Mucosa of rectum (tissue), 2 donors: Measurements from ENCODE around the gene HIRA.
"Not testable (repeated sequence)": the region's sequence is repeated elsewhere in the genome, so short reads cannot be mapped to it uniquely, and the experiment has no call there.

Experiments used
- H3K27ac ChIP-seq, 2 donors: one replicate each; pipeline ENCODE4 v1.7.0; 2013; ENCODE audit warnings: inconsistent platforms in 2 of 2, low read depth in 2 of 2, low read length in 2 of 2
- H3K27me3 ChIP-seq, 2 donors: one replicate each; pipeline ENCODE4 v1.7.0; 2013; ENCODE audit warnings: low read length in 2 of 2; ENCODE audit not compliant: control insufficient read depth in 2 of 2, insufficient read depth in 2 of 2
- H3K36me3 ChIP-seq, 2 donors: one replicate each; pipeline ENCODE4 v1.7.0; 2013; ENCODE audit warnings: low read length in 2 of 2; ENCODE audit not compliant: control insufficient read depth in 2 of 2, insufficient read depth in 2 of 2
- H3K4me1 ChIP-seq, 2 donors: one replicate each; pipeline ENCODE4 v1.7.0; 2013; ENCODE audit warnings: low read length in 2 of 2, mild to moderate bottlenecking in 1 of 2; ENCODE audit not compliant: control insufficient read depth in 2 of 2, insufficient read depth in 2 of 2
- H3K4me3 ChIP-seq, 2 donors: one replicate each; pipeline ENCODE4 v1.7.0; 2013; ENCODE audit warnings: low read length in 2 of 2
- H3K9ac ChIP-seq, 2 donors: one replicate each; pipeline ENCODE4 v1.7.0; 2013; ENCODE audit warnings: low read length in 2 of 2, low read depth in 1 of 2, mild to moderate bottlenecking in 1 of 2
- H3K9me3 ChIP-seq, 2 donors: one replicate each; pipeline ENCODE4 v1.7.0; 2013; ENCODE audit warnings: low read length in 2 of 2; ENCODE audit not compliant: control insufficient read depth in 2 of 2
- donor health status: healthy.
- donor health status: Normal muscosa, but diverticular disease.

HIRA gene

GRCh38 chr22:19317865-19318264, 113.7 kb downstream of the HIRA start:
- no peak overlapping the region for H3K4me3 ChIP-seq
- H3K36me3 ChIP-seq, result no peaks in the 10 kb centered on the region
- H3K27ac ChIP-seq, result no peak overlapping the region
- no peaks in the 10 kb centered on the region for H3K4me1 ChIP-seq
- H3K27me3 ChIP-seq, result no peaks in the 10 kb centered on the region
- H3K9me3 ChIP-seq, result peaks cover 0 to 6% of the 10 kb centered on the region in 2 donors
- no peak overlapping the region for H3K9ac ChIP-seq

DNA sequence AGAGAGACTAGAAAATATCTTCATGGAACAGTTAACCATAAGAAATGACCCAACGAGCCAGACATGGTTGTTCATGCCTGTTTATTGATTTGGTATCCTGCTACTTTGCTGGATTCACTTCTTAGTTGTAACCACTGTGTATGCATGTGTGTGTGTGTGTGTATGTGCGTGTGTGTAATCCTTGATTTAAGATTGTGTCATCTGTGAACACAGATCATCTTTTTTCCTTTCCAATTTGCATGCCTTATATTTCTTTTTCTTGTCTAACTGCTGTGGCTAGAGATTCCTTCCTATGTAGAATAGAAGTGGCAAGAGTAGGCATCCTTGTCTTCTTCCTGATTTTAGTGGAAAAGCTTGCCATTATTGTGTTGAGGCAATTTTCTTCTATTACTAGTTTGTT, 123.7 kb downstream of the HIRA start:
- Histone ChIP-seq H3K4me1 (no peaks in the 10 kb centered on the region), H3K9me3 (no peaks in the 10 kb centered on the region), H3K36me3 (no peaks in the 10 kb centered on the region), H3K4me3 (no peak overlapping the region), H3K9ac (no peak overlapping the region), H3K27me3 (no peaks in the 10 kb centered on the region), H3K27ac (no peak overlapping the region)

DNA sequence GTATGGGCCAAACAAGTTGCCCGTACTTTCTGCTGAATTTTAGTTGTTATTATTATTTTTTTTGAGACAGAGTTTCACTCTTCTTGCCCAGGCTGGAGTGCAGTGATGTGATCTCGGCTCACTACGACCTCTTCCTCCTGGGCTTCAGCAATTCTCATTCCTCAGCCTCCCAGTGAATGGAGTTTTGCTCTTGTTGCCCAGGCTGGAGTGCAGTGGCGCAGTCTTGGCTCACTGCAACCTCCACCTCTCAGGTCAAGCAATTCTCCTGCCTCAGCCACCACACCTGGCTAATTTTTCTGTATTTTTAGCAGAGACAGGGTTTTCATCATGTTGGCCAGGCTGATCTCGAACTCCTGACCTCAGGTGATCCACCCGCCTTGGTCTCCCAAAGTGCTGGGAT, 125.0 kb downstream of the HIRA start:
- not testable (repeated sequence) for H3K27me3 ChIP-seq, H3K36me3 ChIP-seq, H3K9me3 ChIP-seq, H3K9ac ChIP-seq, H3K4me1 ChIP-seq, H3K27ac ChIP-seq, H3K4me3 ChIP-seq

GRCh38 chr22:19304547-19304946, 127.0 kb downstream of the HIRA start:
- no peaks in the 10 kb centered on the region for H3K27me3 ChIP-seq
- H3K36me3 ChIP-seq, result no peaks in the 10 kb centered on the region
- H3K9me3 ChIP-seq, result no peaks in the 10 kb centered on the region
- no peak overlapping the region for H3K4me3 ChIP-seq
- H3K27ac ChIP-seq, result no peak overlapping the region
- H3K4me1 ChIP-seq, result no peaks in the 10 kb centered on the region
- H3K9ac ChIP-seq, result no peak overlapping the region

- Histone ChIP-seq H3K36me3 (no peaks in the 10 kb centered on the region), H3K9ac (no peak overlapping the region), H3K9me3 (no peaks in the 10 kb centered on the region), H3K27me3 (no peaks in the 10 kb centered on the region), H3K27ac (no peak overlapping the region), H3K4me1 (no peaks in the 10 kb centered on the region), H3K4me3 (no peak overlapping the region)
Observed at GRCh38 chr22:19303785-19304184, 127.7 kb downstream of the HIRA start.

DNA sequence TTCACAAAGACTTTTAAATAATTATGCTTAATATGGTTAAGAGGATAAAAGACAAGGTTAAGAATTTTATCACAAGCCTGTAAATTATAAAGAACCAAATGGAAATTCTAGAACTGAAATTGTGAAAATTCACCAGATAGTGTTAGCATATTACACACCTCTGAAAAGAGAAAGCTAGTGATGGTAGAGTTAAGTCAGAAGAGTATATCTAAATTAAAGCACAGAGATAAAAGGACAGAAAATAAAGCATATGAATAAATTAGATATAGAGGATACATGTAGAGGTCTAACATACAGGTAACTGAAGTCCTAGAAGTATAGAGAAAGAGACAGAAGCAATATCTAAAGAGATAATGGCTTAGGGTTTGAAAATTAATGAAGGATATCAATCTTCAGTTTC, 135.8 kb downstream of the HIRA start:
- Histone ChIP-seq H3K4me1 (peaks cover 13 to 14% of the 10 kb centered on the region in 2 donors), H3K36me3 (no peaks in the 10 kb centered on the region), H3K4me3 (no peak overlapping the region), H3K9ac (no peak overlapping the region), H3K27ac (no peak overlapping the region), H3K9me3 (no peaks in the 10 kb centered on the region), H3K27me3 (no peaks in the 10 kb centered on the region)

GRCh38 chr22:19292458-19293230, 138.9 kb downstream of the HIRA start:
- Histone ChIP-seq H3K27ac (peak overlapping the region; percentile 18 to 74), H3K36me3 (no peaks in the 10 kb centered on the region), H3K9ac (peak overlapping the region; percentile 77 to 88), H3K27me3 (peaks cover 0 to 3% of the 10 kb centered on the region in 2 donors), H3K4me3 (peak overlapping the region; percentile 91 to 99), H3K9me3 (no peaks in the 10 kb centered on the region), H3K4me1 (peaks cover 17 to 20% of the 10 kb centered on the region in 2 donors)

DNA sequence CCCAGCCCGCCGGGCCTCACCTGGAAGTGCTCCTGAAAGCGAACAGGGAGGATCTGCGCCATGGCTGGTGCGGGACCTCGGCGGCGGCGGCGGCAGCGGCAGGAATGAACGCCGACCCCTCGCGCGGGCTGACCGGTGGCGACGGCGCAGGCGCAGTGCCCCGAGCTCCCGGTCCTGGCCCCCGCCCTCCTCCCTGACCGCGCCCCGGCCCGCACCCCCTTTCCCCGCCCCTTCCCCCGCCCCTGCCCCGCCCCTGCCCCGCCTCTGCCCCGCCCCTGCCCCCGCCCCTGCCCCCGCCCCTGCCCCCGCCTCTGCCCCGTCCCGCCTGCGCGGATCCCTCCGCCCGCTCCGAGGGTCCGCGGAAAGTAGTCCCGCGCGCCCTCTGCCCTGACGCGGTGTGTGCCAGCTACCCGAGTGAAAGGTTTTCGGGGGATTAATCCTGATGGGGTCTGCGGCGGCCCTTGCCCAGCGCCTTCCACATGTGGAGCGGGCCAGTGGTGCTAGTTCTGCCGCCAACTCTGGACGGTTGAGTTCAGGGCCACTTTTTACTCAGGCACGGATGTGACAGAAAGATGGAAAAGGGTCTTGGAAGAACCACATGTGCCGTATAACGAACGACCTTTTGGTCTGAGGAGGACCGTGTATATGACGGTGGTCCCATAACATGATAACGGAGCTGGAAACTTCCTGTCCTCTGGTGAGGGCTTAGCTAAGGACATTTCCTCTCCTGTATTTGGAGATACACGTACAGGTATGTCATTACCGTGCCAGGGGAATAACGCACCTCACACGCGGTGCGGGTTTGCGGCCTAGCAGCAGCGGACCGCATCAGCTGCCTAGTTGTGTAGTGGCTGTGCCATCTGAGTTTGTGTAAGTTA, 139.7 kb downstream of the HIRA start, which contains the start of gene CLTCL1:
Gene CLTCL1, minus strand, starts transcription at position 140 of the 878 bp plus-strand sequence. Its CDS starts 78 bp downstream, at position 62.
- Histone ChIP-seq H3K36me3 (no peaks in the 10 kb centered on the region), H3K9me3 (no peaks in the 10 kb centered on the region), H3K27ac (peak within 1 kb of the TSS; percentile 18 to 74), H3K27me3 (peaks cover 0 to 3% of the 10 kb centered on the region in 2 donors), H3K9ac (peak within 1 kb of the TSS; percentile 77 to 88), H3K4me1 (peaks cover 17 to 20% of the 10 kb centered on the region in 2 donors), H3K4me3 (peak within 1 kb of the TSS; percentile 91 to 99)

DNA sequence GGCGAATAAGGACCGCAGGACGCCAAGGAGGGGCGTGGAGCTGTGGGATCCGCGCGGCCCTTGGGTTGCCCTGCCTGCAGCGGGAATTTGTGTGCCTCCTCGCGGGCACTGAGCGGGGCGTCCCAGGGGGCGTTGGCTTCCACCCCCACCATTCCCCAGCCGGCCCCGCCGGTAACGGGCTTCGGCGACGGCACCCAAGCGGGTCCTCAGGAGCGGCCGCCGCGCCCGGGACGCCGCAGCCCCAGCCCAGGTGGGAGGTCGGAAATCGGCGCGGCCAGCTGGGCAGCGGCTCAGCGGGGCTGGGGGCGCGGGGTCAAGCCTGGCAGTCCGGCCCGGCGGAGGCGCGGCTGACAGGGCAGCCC, 140.3 kb downstream of the HIRA start:
- H3K27me3 ChIP-seq, result peaks cover 0 to 3% of the 10 kb centered on the region in 2 donors
- H3K9ac ChIP-seq, result peak overlapping the region; percentile 8 to 76
- no peaks in the 10 kb centered on the region for H3K36me3 ChIP-seq
- peak overlapping the region; percentile 66 to 73 for H3K4me3 ChIP-seq
- H3K4me1 ChIP-seq, result peaks cover 17 to 20% of the 10 kb centered on the region in 2 donors
- H3K9me3 ChIP-seq, result no peaks in the 10 kb centered on the region
- no peak overlapping the region for H3K27ac ChIP-seq
